SK-N-SH (cell line): ENCODE data around the gene CLMN. TPM values are rescaled to one million over a fixed set of nuclear protein-coding genes. Genes with fewer than 3 reads are reported as not detected.
"Not testable (repeated sequence)": the region's sequence is repeated elsewhere in the genome, so short reads cannot be mapped to it uniquely, and the experiment has no call there.

Experiments
- CTCF ChIA-PET: fragments of 300-600, 350-600 bp; formaldehyde crosslinking; extraction: SDS; loops from one replicate; lab custom pipeline; 2021; lab: Yijun Ruan, JAX
- POLR2A ChIA-PET: fragments of 350-600 bp; sonication (Branson Sonifier 250); formaldehyde crosslinking; extraction: SDS; loops from one replicate; lab custom pipeline; 2020; ENCODE audit warnings: antibody characterized with exemption, inconsistent platforms; lab: Yijun Ruan, JAX
- DNase-seq: peaks from one replicate; pipeline ENCODE4 v3.0.0; 2012
- H2AFZ ChIP-seq: fragments of 200-600 bp; sonication (generic); 2 replicates; pipeline ENCODE4 v1.8.1; 2016; ENCODE audit warnings: antibody characterized with exemption, mild to moderate bottlenecking, low read depth
- H3F3A ChIP-seq: fragments of 200-600 bp; sonication (generic); replicated peaks from 2 replicates; pipeline ENCODE3; 2016; ENCODE audit warnings: antibody characterized with exemption, mild to moderate bottlenecking; ENCODE audit not compliant: insufficient read depth
- H3K27ac ChIP-seq, 2 experiments: fragments of 200-500 bp in 1 of 2; fragments of 200-600 bp in 1 of 2; sonication (Bioruptor generic) in 1 of 2; sonication (generic), shearing (Covaris generic) in 1 of 2; 2 replicates each; pipeline versions ENCODE4 v1.5.1 to v1.6.1; 2014 to 2016; ENCODE audit warnings: low read depth in 2 of 2, inconsistent platforms in 1 of 2, low read length in 1 of 2, mild to moderate bottlenecking in 1 of 2, mixed read lengths in 1 of 2
- H3K27me3 ChIP-seq: fragments of 200-600 bp; sonication (generic), shearing (Covaris generic); 2 replicates; pipeline ENCODE4 v1.6.1; 2016; ENCODE audit warnings: mixed run types; ENCODE audit not compliant: insufficient read depth
- H3K36me3 ChIP-seq, 2 experiments: fragments of 200-500 bp in 1 of 2; fragments of 200-600 bp in 1 of 2; sonication (Bioruptor generic) in 1 of 2; sonication (generic) in 1 of 2; replicated peaks in 1 of 2; 2 replicates each; pipeline versions ENCODE3 to v1.5.1; 2014 to 2016; ENCODE audit warnings: low read length in 1 of 2, mild to moderate bottlenecking in 1 of 2; ENCODE audit not compliant: insufficient read depth in 2 of 2, control insufficient read depth in 1 of 2
- H3K4me1 ChIP-seq, 2 experiments: fragments of 200-500 bp in 1 of 2; fragments of 200-600 bp in 1 of 2; sonication (Bioruptor generic) in 1 of 2; sonication (generic), shearing (Covaris generic) in 1 of 2; 2 replicates each; pipeline versions ENCODE4 v1.5.1 to v1.6.1; 2014 to 2016; ENCODE audit warnings: low read depth in 1 of 2, low read length in 1 of 2, mixed run types in 1 of 2; ENCODE audit not compliant: insufficient read depth in 2 of 2, control insufficient read depth in 1 of 2
- H3K4me2 ChIP-seq: fragments of 200-600 bp; sonication (generic), shearing (Covaris generic); 2 replicates; pipeline ENCODE4 v1.6.1; 2017; ENCODE audit warnings: mixed run types
- H3K4me3 ChIP-seq, 2 experiments: fragments of 200-500 bp in 1 of 2; fragments of 200-600 bp in 1 of 2; sonication (Bioruptor generic) in 1 of 2; sonication (generic), shearing (Covaris generic) in 1 of 2; 2 replicates each; pipeline versions ENCODE4 v1.5.1 to v1.8.1; 2014 to 2016; ENCODE audit warnings: low read depth in 2 of 2, inconsistent platforms in 1 of 2, low read length in 1 of 2, mild to moderate bottlenecking in 1 of 2, mixed read lengths in 1 of 2, moderate library complexity in 1 of 2
- H3K79me2 ChIP-seq: fragments of 200-600 bp; sonication (generic); 2 replicates; pipeline ENCODE4 v1.8.1; 2017; ENCODE audit warnings: mild to moderate bottlenecking; ENCODE audit not compliant: insufficient read depth
- H3K9ac ChIP-seq: fragments of 200-600 bp; sonication (generic); 2 replicates; pipeline ENCODE4 v1.6.1; 2017; ENCODE audit warnings: mixed run types
- H3K9me2 ChIP-seq: fragments of 200-600 bp; sonication (generic); 2 replicates; pipeline ENCODE4 v1.6.1; 2017; ENCODE audit warnings: mixed run types
- H3K9me3 ChIP-seq: fragments of 200-600 bp; sonication (generic); 2 replicates; pipeline ENCODE4 v1.6.1; 2017; ENCODE audit warnings: mixed run types, mild to moderate bottlenecking, moderate library complexity
- H4K20me1 ChIP-seq: fragments of 200-600 bp; sonication (generic); 2 replicates; pipeline ENCODE4 v1.6.1; 2017; ENCODE audit warnings: mild to moderate bottlenecking, mixed run types; ENCODE audit not compliant: insufficient read depth
- EP300 ChIP-seq, 2 experiments: IDR thresholded peaks; 2 replicates each; pipeline versions ENCODE4 v1.4.0 to v1.6.1; 2012; ENCODE audit warnings: borderline replicate concordance in 1 of 2, low read depth in 1 of 2, low read length in 1 of 2
- FOSL2 ChIP-seq: IDR thresholded peaks from 2 replicates; pipeline ENCODE4 v1.4.0; 2012; ENCODE audit warnings: low read depth, mild to moderate bottlenecking, moderate library complexity, borderline replicate concordance
- FOXM1 ChIP-seq: IDR thresholded peaks from 2 replicates; pipeline ENCODE4 v1.4.0; 2012; ENCODE audit warnings: low read depth, mild to moderate bottlenecking
- GATA2 ChIP-seq: sonication (generic); formaldehyde crosslinking; IDR thresholded peaks from 2 replicates; pipeline ENCODE4 v1.5.0; 2020; ENCODE audit warnings: mild to moderate bottlenecking, missing genetic modification reagents
- MEF2A ChIP-seq: IDR thresholded peaks from 2 replicates; pipeline ENCODE4 v1.4.0; 2012; ENCODE audit warnings: low read depth, borderline replicate concordance
- POLR2AphosphoS5 ChIP-seq: IDR thresholded peaks from 2 replicates; pipeline ENCODE4 v1.6.1; 2012; ENCODE audit warnings: low read depth, low read length
- RAD21 ChIP-seq: IDR thresholded peaks from 2 replicates; pipeline ENCODE4 v1.6.1; 2012; ENCODE audit warnings: mild to moderate bottlenecking, low read length
- TCF12 ChIP-seq: IDR thresholded peaks from 2 replicates; pipeline ENCODE4 v1.4.0; 2012
- WGBS: methylation state at CpG from one replicate; pipeline ENCODE4 v1.1.6; 2017; ENCODE audit warnings: low lambda C conversion rate; 5-methylcytosine and 5-hydroxymethylcytosine counted together
- polyA plus RNA-seq, 3 experiments: library from polyadenylated mRNA; depleted of rRNA; stranded (reverse); fragments of >200 nt; gene quantifications; 2 replicates each; pipeline ENCODE4 v1.2.3, GENCODE V29; 2012
- TF ChIP-seq, protein P1 (sequence below): IDR thresholded peaks from 2 replicates; pipeline ENCODE4 v1.6.1; 2012; ENCODE audit warnings: mild to moderate bottlenecking, low read depth, low read length, moderate library complexity
- TF ChIP-seq, protein P2 (sequence below): fragments of 200-600 bp; sonication (generic); IDR thresholded peaks from 2 replicates; pipeline ENCODE4 v1.6.1; 2017; ENCODE audit warnings: antibody characterized with exemption, mild to moderate bottlenecking, moderate library complexity
- TF ChIP-seq, protein P3 (sequence below): IDR thresholded peaks from 2 replicates; pipeline ENCODE4 v1.4.0; 2012; ENCODE audit warnings: low read depth

Gene CLMN
- polyA plus RNA-seq, 1 of the 3 experiments (the other 2 are of a cell fraction) = 1.4 TPM

DNA sequence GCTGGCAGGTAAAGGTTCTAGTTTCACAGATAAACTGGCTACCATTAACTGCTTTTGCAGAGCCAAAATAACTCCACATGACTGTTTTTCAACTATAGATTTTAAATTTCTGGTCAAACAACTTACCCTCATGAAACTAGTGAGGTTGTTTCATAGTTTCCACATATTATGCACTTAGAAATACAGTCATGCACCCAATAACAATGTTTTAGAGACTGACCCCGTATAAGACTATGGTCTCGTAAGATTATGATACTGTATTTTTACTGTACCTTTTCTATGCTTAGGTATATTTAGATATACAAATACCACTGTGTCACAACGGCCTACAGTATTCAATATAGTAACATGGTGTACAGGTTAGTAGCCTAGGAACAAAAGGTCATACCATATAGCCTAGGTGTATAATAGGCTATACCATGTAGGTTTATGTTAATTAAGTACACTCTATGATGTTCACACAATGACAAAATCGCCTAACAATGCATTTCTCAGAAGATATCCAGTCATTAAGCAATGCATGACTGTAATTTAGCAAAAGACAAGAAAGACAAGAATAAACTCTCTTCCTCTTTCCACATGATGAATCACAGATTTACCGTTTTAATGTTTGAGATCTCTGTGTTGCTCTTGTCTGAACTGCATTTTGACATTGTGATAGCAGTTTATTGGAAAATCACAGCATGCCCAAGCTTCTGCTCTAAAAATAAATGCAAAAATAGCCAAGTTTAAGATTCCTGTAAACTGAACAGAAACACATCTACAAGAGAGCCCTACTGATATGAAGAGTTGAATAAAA lies 179.4 kb downstream of the CLMN start:
- ChIA-PET POLR2A (no interaction called here), CTCF (interaction anchor here (1.2 kb wide), 1 partner anchor 9 kb away, joined by 3 read pairs; no protein-coding TSS in a partner anchor)
- peaks cover 96% of the 10 kb centered on the region for H3K79me2 ChIP-seq
- no peak overlapping the region for H3K4me2 ChIP-seq
- peaks cover 3 to 30% of the 10 kb centered on the region in 2 experiments; a peak in 3 of 4 replicates for H3K4me1 ChIP-seq
- no peak overlapping the region for H3K4me3 ChIP-seq
- DNase-seq = no peak
- H2AFZ ChIP-seq = no peak overlapping the region
- H3K27ac ChIP-seq = 0 out of 4 replicates have a peak overlapping the region, but pooled peaks of 1 of the 2 experiments have one; percentile 28
- H3K9me2 ChIP-seq = no peaks in the 10 kb centered on the region
- TF ChIP-seq, protein P1, sequence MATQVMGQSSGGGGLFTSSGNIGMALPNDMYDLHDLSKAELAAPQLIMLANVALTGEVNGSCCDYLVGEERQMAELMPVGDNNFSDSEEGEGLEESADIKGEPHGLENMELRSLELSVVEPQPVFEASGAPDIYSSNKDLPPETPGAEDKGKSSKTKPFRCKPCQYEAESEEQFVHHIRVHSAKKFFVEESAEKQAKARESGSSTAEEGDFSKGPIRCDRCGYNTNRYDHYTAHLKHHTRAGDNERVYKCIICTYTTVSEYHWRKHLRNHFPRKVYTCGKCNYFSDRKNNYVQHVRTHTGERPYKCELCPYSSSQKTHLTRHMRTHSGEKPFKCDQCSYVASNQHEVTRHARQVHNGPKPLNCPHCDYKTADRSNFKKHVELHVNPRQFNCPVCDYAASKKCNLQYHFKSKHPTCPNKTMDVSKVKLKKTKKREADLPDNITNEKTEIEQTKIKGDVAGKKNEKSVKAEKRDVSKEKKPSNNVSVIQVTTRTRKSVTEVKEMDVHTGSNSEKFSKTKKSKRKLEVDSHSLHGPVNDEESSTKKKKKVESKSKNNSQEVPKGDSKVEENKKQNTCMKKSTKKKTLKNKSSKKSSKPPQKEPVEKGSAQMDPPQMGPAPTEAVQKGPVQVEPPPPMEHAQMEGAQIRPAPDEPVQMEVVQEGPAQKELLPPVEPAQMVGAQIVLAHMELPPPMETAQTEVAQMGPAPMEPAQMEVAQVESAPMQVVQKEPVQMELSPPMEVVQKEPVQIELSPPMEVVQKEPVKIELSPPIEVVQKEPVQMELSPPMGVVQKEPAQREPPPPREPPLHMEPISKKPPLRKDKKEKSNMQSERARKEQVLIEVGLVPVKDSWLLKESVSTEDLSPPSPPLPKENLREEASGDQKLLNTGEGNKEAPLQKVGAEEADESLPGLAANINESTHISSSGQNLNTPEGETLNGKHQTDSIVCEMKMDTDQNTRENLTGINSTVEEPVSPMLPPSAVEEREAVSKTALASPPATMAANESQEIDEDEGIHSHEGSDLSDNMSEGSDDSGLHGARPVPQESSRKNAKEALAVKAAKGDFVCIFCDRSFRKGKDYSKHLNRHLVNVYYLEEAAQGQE = no peak
- no peak for TF ChIP-seq FOSL2
- TF ChIP-seq MEF2A = no peak
- TF ChIP-seq EP300 (IDR thresholded peaks at IDR 0.05; ENCODE audit: borderline replicate concordance in 1 of 2, low read depth in 1 of 2, low read length in 1 of 2) = no peak
- no peak for TF ChIP-seq GATA2
- TF ChIP-seq TCF12 = no peak
- TF ChIP-seq RAD21 = no peak
- peaks cover 39% of the 10 kb centered on the region for H4K20me1 ChIP-seq
- H3F3A ChIP-seq = peaks cover 11% of the 10 kb centered on the region
- no peak overlapping the region for H3K9ac ChIP-seq
- H3K36me3 ChIP-seq = peaks cover 3 to 13% of the 10 kb centered on the region in 2 experiments
- H3K27me3 ChIP-seq = no peaks in the 10 kb centered on the region
- 0 out of 2 replicates have a peak, but pooled peaks cover 5% of the 10 kb centered on the region for H3K9me3 ChIP-seq
- WGBS = 86% methylated on average over 5 of the region's 5 CpGs

DNA sequence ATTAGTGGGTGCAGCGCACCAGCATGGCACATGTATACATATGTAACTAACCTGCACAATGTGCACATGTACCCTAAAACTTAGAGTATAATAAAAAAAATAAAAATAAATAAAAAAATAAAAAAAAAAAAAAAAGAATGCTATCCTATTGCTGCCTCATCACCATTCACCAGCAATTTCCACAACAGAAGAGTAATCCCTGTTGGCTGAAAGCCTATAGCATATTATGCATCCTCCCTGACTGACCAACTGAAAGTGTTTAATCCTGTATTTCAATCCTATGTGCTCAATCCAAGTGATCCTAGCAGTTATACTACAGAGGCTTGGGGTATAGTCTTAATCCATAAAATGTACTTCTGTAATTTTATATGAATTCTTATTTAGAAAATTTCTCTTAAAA lies 180.8 kb downstream of the CLMN start:
- Histone ChIP-seq H3K4me2 (no peak overlapping the region), H3K4me1 (peaks cover 3 to 30% of the 10 kb centered on the region in 2 experiments; a peak in 3 of 4 replicates), H3K9me3 (no peaks in the 10 kb centered on the region), H3K4me3 (no peak overlapping the region), H3K27ac (no peak overlapping the region), H2AFZ (no peak overlapping the region), H3F3A (peaks cover 11% of the 10 kb centered on the region), H4K20me1 (peaks cover 39% of the 10 kb centered on the region), H3K9me2 (no peaks in the 10 kb centered on the region), H3K36me3 (peaks cover 3 to 15% of the 10 kb centered on the region in 2 experiments), H3K9ac (no peak overlapping the region), H3K27me3 (no peaks in the 10 kb centered on the region), H3K79me2 (peaks cover 95% of the 10 kb centered on the region)
- WGBS = no CpG with 5 or more reads among the region's 1 CpG
- CTCF ChIA-PET = interaction anchor here (1.0 to 1.7 kb wide), 2 partner anchors 12 to 14 kb away, joined by 3 to 5 read pairs; no protein-coding TSS in a partner anchor
- POLR2A ChIA-PET = no interaction called here
- no peak for DNase-seq
- TF ChIP-seq, protein P2, sequence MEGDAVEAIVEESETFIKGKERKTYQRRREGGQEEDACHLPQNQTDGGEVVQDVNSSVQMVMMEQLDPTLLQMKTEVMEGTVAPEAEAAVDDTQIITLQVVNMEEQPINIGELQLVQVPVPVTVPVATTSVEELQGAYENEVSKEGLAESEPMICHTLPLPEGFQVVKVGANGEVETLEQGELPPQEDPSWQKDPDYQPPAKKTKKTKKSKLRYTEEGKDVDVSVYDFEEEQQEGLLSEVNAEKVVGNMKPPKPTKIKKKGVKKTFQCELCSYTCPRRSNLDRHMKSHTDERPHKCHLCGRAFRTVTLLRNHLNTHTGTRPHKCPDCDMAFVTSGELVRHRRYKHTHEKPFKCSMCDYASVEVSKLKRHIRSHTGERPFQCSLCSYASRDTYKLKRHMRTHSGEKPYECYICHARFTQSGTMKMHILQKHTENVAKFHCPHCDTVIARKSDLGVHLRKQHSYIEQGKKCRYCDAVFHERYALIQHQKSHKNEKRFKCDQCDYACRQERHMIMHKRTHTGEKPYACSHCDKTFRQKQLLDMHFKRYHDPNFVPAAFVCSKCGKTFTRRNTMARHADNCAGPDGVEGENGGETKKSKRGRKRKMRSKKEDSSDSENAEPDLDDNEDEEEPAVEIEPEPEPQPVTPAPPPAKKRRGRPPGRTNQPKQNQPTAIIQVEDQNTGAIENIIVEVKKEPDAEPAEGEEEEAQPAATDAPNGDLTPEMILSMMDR = no peak
- TF ChIP-seq FOXM1 (no peak), MEF2A (no peak), POLR2AphosphoS5 (no peak)
- TF ChIP-seq, protein P3, sequence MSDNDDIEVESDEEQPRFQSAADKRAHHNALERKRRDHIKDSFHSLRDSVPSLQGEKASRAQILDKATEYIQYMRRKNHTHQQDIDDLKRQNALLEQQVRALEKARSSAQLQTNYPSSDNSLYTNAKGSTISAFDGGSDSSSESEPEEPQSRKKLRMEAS = no peak

- H3K4me3 ChIP-seq, H3K4me2 ChIP-seq, H3K9ac ChIP-seq, POLR2A ChIA-PET, H3K9me2 ChIP-seq, H2AFZ ChIP-seq, DNase-seq, H3K27me3 ChIP-seq, H3K9me3 ChIP-seq, H3K27ac ChIP-seq: not testable (repeated sequence)
- H3K4me1 ChIP-seq = peaks cover 3 to 30% of the 10 kb centered on the region in 2 experiments; a peak in 3 of 4 replicates
- peaks cover 91% of the 10 kb centered on the region for H3K79me2 ChIP-seq
- CTCF ChIA-PET = interaction anchor here (0.5 to 1.7 kb wide), 4 partner anchors 12 to 292 kb away, joined by 3 to 5 read pairs (median 3); no protein-coding TSS in a partner anchor
- peaks cover 5 to 16% of the 10 kb centered on the region in 2 experiments for H3K36me3 ChIP-seq
- 98% methylated on average over 4 of the region's 5 CpGs for whole genome bisulfite sequencing
- H3F3A ChIP-seq = peaks cover 11% of the 10 kb centered on the region
- H4K20me1 ChIP-seq = peaks cover 40% of the 10 kb centered on the region
Observed at GRCh38 chr14:95138455-95138854, 181.3 kb downstream of the CLMN start.
